ENCODE measurements around the gene CCDC184. TPM values are rescaled to one million over a fixed set of nuclear protein-coding genes. Genes with fewer than 3 reads are reported as not detected.

CCDC184 gene
- total and polyA plus RNA-seq, 2 donors (not counting 1 experiment from before 2014, with no cell fraction given), result 0.17 to 0.28 TPM

DNA sequence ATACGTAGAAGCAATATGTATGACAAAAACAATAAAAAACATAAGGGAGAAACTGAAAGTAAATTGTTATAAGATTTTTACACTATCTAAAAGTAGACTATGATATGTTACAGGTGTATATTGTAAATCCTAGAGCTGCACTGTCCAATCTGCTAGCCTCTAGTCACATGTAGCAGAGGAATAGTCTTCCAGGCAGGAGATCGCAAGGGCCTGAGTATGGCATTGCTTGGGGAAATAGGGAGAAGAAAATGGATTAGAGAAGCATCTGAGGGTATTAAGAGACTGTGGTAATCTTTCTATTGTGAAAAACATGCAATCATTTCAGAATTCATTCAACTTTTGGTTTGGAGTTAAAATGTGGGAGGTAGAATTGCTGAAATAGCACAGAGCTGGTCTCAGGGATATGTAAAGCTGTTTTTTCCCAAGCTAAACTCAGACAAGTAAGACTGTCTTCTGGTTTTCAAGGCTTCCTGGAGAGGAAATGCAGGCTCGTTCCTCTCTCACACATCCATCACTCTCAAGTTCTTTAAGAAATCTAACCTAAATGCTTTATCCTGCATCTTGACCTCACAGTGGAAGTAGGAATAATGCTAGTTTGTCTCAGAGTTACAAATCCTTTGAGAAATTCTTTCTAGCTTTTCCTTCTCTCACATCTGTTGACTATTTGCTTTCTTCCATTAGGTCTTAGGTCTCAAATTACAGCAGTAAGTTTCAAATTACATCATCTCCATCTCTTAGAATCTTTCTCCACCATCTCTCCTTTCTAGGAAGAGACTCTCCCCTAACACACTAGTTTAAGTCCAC lies 7.6 kb upstream of the CCDC184 start:
- no peaks in the 10 kb centered on the region for H3K4me1 ChIP-seq (ENCODE audit: control insufficient read depth, extremely low read depth, insufficient read depth, low read length)
- no peak overlapping the region for H2AFZ ChIP-seq (ENCODE audit: low read length)
- H3K79me2 ChIP-seq (ENCODE audit: control insufficient read depth, insufficient read depth, low read length), result no peaks in the 10 kb centered on the region
- peak overlapping the region in 1 of 4 experiments; percentile 29 for H3K4me3 ChIP-seq (replicated peaks in 1 of 4; ENCODE audit: control extremely low read depth in 1 of 4, insufficient read depth in 1 of 4, low read depth in 3 of 4, low read length in 4 of 4)
- peaks cover 31% of the 10 kb centered on the region for H3K27me3 ChIP-seq (ENCODE audit: control insufficient read depth, insufficient read depth, low read length)
- peak in 1 of 2 donors; percentile 55 for DNase-seq (ENCODE audit: low read depth in 2 of 2)
- no peak overlapping the region for H3K9ac ChIP-seq (ENCODE audit: insufficient read depth, low read length)
- H4K20me1 ChIP-seq (ENCODE audit: control insufficient read depth, extremely low read depth, insufficient read depth, low read length), result no peaks in the 10 kb centered on the region
- no peaks in the 10 kb centered on the region for H3K9me3 ChIP-seq (ENCODE audit: control insufficient read depth, insufficient read depth, low read depth, low read length)
- no peaks in the 10 kb centered on the region for H3K36me3 ChIP-seq (ENCODE audit: control insufficient read depth, insufficient read depth, low read length)
- H3K4me2 ChIP-seq (ENCODE audit: extremely low read depth, insufficient read depth, low read length), result peak overlapping the region; percentile 8
- no peak overlapping the region for H3K27ac ChIP-seq (ENCODE audit: insufficient read depth, low read length)
- no peak for TF ChIP-seq EZH2 (IDR thresholded peaks at IDR 0.05; ENCODE audit: low read length, missing control alignments)
- no peak for TF ChIP-seq CTCF (conservative IDR thresholded peaks at IDR 0.05 in 1 of 2, IDR thresholded peaks at IDR 0.05 in 1 of 2; ENCODE audit: low read depth in 1 of 2, low read length in 2 of 2)

DNA sequence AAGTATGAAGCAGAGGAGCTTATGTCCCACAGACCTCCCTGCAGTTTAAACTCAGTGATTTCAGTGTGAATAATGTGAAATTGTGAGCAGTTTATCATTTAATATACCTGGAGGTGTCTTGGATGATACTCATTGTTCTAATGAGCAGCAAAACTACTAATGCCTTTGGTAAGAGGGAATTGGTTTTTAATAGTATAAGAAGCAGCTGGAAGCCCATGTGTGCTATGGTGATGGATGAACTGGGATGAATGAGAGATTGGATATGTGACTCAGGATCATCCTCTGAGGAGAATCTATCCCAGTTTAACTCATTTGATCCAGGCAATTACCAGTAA lies 7.1 kb upstream of the CCDC184 start:
- Histone ChIP-seq H4K20me1 (ENCODE audit: control insufficient read depth, extremely low read depth, insufficient read depth, low read length) (no peaks in the 10 kb centered on the region), H3K4me2 (ENCODE audit: extremely low read depth, insufficient read depth, low read length) (no peak overlapping the region), H3K79me2 (ENCODE audit: control insufficient read depth, insufficient read depth, low read length) (no peaks in the 10 kb centered on the region), H3K36me3 (ENCODE audit: control insufficient read depth, insufficient read depth, low read length) (no peaks in the 10 kb centered on the region), H3K27ac (ENCODE audit: insufficient read depth, low read length) (no peak overlapping the region), H3K4me1 (ENCODE audit: control insufficient read depth, extremely low read depth, insufficient read depth, low read length) (no peaks in the 10 kb centered on the region), H3K9ac (ENCODE audit: insufficient read depth, low read length) (no peak overlapping the region), H3K9me3 (ENCODE audit: control insufficient read depth, insufficient read depth, low read depth, low read length) (no peaks in the 10 kb centered on the region), H3K4me3 (replicated peaks in 1 of 4; ENCODE audit: control extremely low read depth in 1 of 4, insufficient read depth in 1 of 4, low read depth in 3 of 4, low read length in 4 of 4) (no peak overlapping the region), H2AFZ (ENCODE audit: low read length) (no peak overlapping the region), H3K27me3 (ENCODE audit: control insufficient read depth, insufficient read depth, low read length) (peaks cover 36% of the 10 kb centered on the region)
- no peak for DNase-seq (ENCODE audit: low read depth in 2 of 2)
- TF ChIP-seq EZH2 (IDR thresholded peaks at IDR 0.05; ENCODE audit: low read length, missing control alignments) (no peak), CTCF (conservative IDR thresholded peaks at IDR 0.05 in 1 of 2, IDR thresholded peaks at IDR 0.05 in 1 of 2; ENCODE audit: low read depth in 1 of 2, low read length in 2 of 2) (no peak)

GRCh38 chr12:48177982-48178381 lies 5.5 kb upstream of the CCDC184 start:
- no peak for DNase-seq (ENCODE audit: low read depth in 2 of 2)
- peaks cover 4% of the 10 kb centered on the region for H3K4me1 ChIP-seq (ENCODE audit: control insufficient read depth, extremely low read depth, insufficient read depth, low read length)
- H3K9me3 ChIP-seq (ENCODE audit: control insufficient read depth, insufficient read depth, low read depth, low read length), result no peaks in the 10 kb centered on the region
- no peaks in the 10 kb centered on the region for H3K36me3 ChIP-seq (ENCODE audit: control insufficient read depth, insufficient read depth, low read length)
- H3K27ac ChIP-seq (ENCODE audit: insufficient read depth, low read length), result no peak overlapping the region
- no peak overlapping the region for H3K4me2 ChIP-seq (ENCODE audit: extremely low read depth, insufficient read depth, low read length)
- H3K27me3 ChIP-seq (ENCODE audit: control insufficient read depth, insufficient read depth, low read length), result peaks cover 41% of the 10 kb centered on the region
- H3K79me2 ChIP-seq (ENCODE audit: control insufficient read depth, insufficient read depth, low read length), result no peaks in the 10 kb centered on the region
- H3K9ac ChIP-seq (ENCODE audit: insufficient read depth, low read length), result no peak overlapping the region
- H4K20me1 ChIP-seq (ENCODE audit: control insufficient read depth, extremely low read depth, insufficient read depth, low read length), result no peaks in the 10 kb centered on the region
- no peak for TF ChIP-seq CTCF (conservative IDR thresholded peaks at IDR 0.05 in 1 of 2, IDR thresholded peaks at IDR 0.05 in 1 of 2; ENCODE audit: low read depth in 1 of 2, low read length in 2 of 2)
- TF ChIP-seq EZH2 (IDR thresholded peaks at IDR 0.05; ENCODE audit: low read length, missing control alignments), result no peak
- H2AFZ ChIP-seq (ENCODE audit: low read length), result no peak overlapping the region
- no peak overlapping the region for H3K4me3 ChIP-seq (replicated peaks in 1 of 4; ENCODE audit: control extremely low read depth in 1 of 4, insufficient read depth in 1 of 4, low read depth in 3 of 4, low read length in 4 of 4)
